Endothelial cell of umbilical vein (primary cell): ENCODE measurements around the gene KCNK13. TPM values are rescaled to one million over a fixed set of nuclear protein-coding genes. Genes with fewer than 3 reads are reported as not detected.

ENCODE experiments used
- BruUV-seq: library from RNA; stranded (reverse); fragments of 400-500 nt; replicated peaks from 2 replicates; lab custom pipeline; 2021; lab: Mats Ljungman, UMichigan
- CTCF ChIA-PET: fragments of 300-600, 350-600 bp; sonication (Branson Sonifier 250); formaldehyde crosslinking; loops from one replicate; lab custom pipeline; 2021; ENCODE audit warnings: antibody characterized with exemption, inconsistent platforms; lab: Charles Lee
- POLR2A ChIA-PET: fragments of 300-600, 350-600 bp; sonication (Branson Sonifier 250); formaldehyde crosslinking; loops from one replicate; lab custom pipeline; 2021; ENCODE audit warnings: antibody characterized with exemption, inconsistent platforms; lab: Charles Lee
- DNase-seq: peaks from one replicate; pipeline ENCODE4 v3.0.0-alpha.2; 2011; ENCODE audit warnings: low read depth, low spot score
- FAIRE-seq: peaks from 2 replicates; lab custom pipeline; 2011; peaks lifted over from hg19 to GRCh38; lab: Jason Lieb, UNC
- H2AFZ ChIP-seq: 2 replicates; pipeline ENCODE4 v1.6.0; 2012; ENCODE audit warnings: low read depth, low read length, control low read depth, inconsistent platforms
- H3K27ac ChIP-seq: 2 replicates; pipeline ENCODE4 v1.5.1; 2011; ENCODE audit warnings: low read depth, mild to moderate bottlenecking, control low read depth, low read length, moderate library complexity; ENCODE audit not compliant: insufficient read depth
- H3K27me3 ChIP-seq, 2 experiments: 2 replicates each; pipeline versions ENCODE4 v1.6.0 to v1.6.1; 2011; ENCODE audit warnings: low read length in 2 of 2, mixed read lengths in 1 of 2; ENCODE audit not compliant: control insufficient read depth in 2 of 2, insufficient read depth in 2 of 2
- H3K36me3 ChIP-seq, 2 experiments: 2 replicates in 1 of 2; 3 replicates in 1 of 2; pipeline ENCODE4 v1.5.1; 2011; ENCODE audit warnings: low read length in 2 of 2, mild to moderate bottlenecking in 1 of 2, moderate library complexity in 1 of 2; ENCODE audit not compliant: control insufficient read depth in 2 of 2, insufficient read depth in 2 of 2; ENCODE audit errors: extremely low read depth in 1 of 2
- H3K4me1 ChIP-seq: 3 replicates; pipeline ENCODE4 v1.5.1; 2011; ENCODE audit warnings: mild to moderate bottlenecking, low read length; ENCODE audit not compliant: control insufficient read depth, insufficient read depth; ENCODE audit errors: extremely low read depth
- H3K4me2 ChIP-seq: 2 replicates; pipeline ENCODE4 v1.6.1; 2011; ENCODE audit warnings: low read length, control low read depth, mixed read lengths; ENCODE audit not compliant: insufficient read depth
- H3K4me3 ChIP-seq, 3 experiments: fragments of 200-600 bp in 1 of 3; sonication (generic), shearing (Covaris generic) in 1 of 3; replicated peaks in 1 of 3; 2 replicates each; pipeline ENCODE4 v1.5.1; 2011 to 2016; ENCODE audit warnings: control low read depth in 3 of 3, low read length in 3 of 3, mild to moderate bottlenecking in 2 of 3, inconsistent platforms in 1 of 3, low read depth in 1 of 3, moderate library complexity in 1 of 3; ENCODE audit not compliant: insufficient read depth in 1 of 3
- H3K79me2 ChIP-seq: 2 replicates; pipeline ENCODE4 v1.6.0; 2012; ENCODE audit warnings: low read length, inconsistent platforms; ENCODE audit not compliant: control insufficient read depth, insufficient read depth
- H3K9ac ChIP-seq: replicated peaks from 2 replicates; pipeline ENCODE3; 2011; ENCODE audit warnings: low read length, control low read depth; ENCODE audit not compliant: insufficient read depth; ENCODE audit errors: extremely low read depth
- H3K9me1 ChIP-seq: replicated peaks from 3 replicates; pipeline ENCODE4 v1.6.0; 2011; ENCODE audit warnings: mild to moderate bottlenecking, low read length; ENCODE audit not compliant: control insufficient read depth, insufficient read depth; ENCODE audit errors: extremely low read depth
- H3K9me3 ChIP-seq: replicated peaks from 2 replicates; pipeline ENCODE4 v1.5.1; 2012; ENCODE audit warnings: low read length, inconsistent platforms; ENCODE audit not compliant: control insufficient read depth, insufficient read depth
- H4K20me1 ChIP-seq: replicated peaks from 2 replicates; pipeline ENCODE3; 2011; ENCODE audit warnings: mild to moderate bottlenecking, low read length; ENCODE audit not compliant: control insufficient read depth, insufficient read depth; ENCODE audit errors: extremely low read depth
- CTCF ChIP-seq, 2 donors: IDR thresholded peaks; 1 replicate in 1 of 2; 2 replicates in 1 of 2; pipeline ENCODE4 v1.5.1; 2011; ENCODE audit warnings: low read length in 2 of 2, mild to moderate bottlenecking in 2 of 2, moderate library complexity in 2 of 2, control low read depth in 1 of 2, inconsistent platforms in 1 of 2, low read depth in 1 of 2; ENCODE audit not compliant: insufficient read depth in 1 of 2; ENCODE audit errors: extremely low read depth in 1 of 2
- EZH2 ChIP-seq: IDR thresholded peaks from 2 replicates; pipeline ENCODE4 v1.6.1; 2012; ENCODE audit warnings: borderline replicate concordance, low read depth, mild to moderate bottlenecking, moderate library complexity, low read length, inconsistent platforms; ENCODE audit not compliant: severe bottlenecking
- FOS ChIP-seq: IDR thresholded peaks from 2 replicates; pipeline ENCODE4 v1.6.1; 2011; ENCODE audit warnings: mild to moderate bottlenecking, low read length, moderate library complexity, borderline replicate concordance; ENCODE audit not compliant: insufficient read depth
- GATA2 ChIP-seq: IDR thresholded peaks from 2 replicates; pipeline ENCODE4 v1.7.0; 2011; ENCODE audit warnings: low read depth, mild to moderate bottlenecking, moderate library complexity, mixed read lengths, low read length; ENCODE audit not compliant: insufficient read length, insufficient read depth
- JUN ChIP-seq: IDR thresholded peaks from 2 replicates; pipeline ENCODE4 v1.6.1; 2011; ENCODE audit warnings: borderline replicate concordance, low read depth; ENCODE audit not compliant: insufficient read length, insufficient read depth
- MAX ChIP-seq: IDR thresholded peaks from 2 replicates; pipeline ENCODE4 v1.6.1; 2011; ENCODE audit not compliant: insufficient read depth, insufficient read length
- MYC ChIP-seq: IDR thresholded peaks from one replicate; pipeline ENCODE4 v1.6.1; 2011; ENCODE audit warnings: mild to moderate bottlenecking, low read depth, low read length
- POLR2A ChIP-seq: IDR thresholded peaks from 2 replicates; pipeline ENCODE4 v1.6.1; 2012; ENCODE audit warnings: low read depth, mild to moderate bottlenecking, control low read depth, low read length
- POLR2AphosphoS5 ChIP-seq: IDR thresholded peaks from 2 replicates; pipeline ENCODE4 v1.6.1; 2012; ENCODE audit warnings: low read depth, mild to moderate bottlenecking, control low read depth, low read length, moderate library complexity; ENCODE audit not compliant: insufficient read depth
- dilution Hi-C: fragments of 300-500 bp; cut with MboI; formaldehyde crosslinking; loops from one replicate; pipeline ENCODE4 v1.15.0; 2019; ENCODE audit warnings: low sequenced_read_pairs; ENCODE audit not compliant: extremely low pct_ligation_motif_present
- intact Hi-C: fragments of 100-400 bp; cut with micrococcal nuclease; formaldehyde crosslinking; loops from one replicate; pipeline ENCODE4 v1.10.0; 2022
- polyA plus RNA-seq, 4 experiments: library from polyadenylated mRNA; depleted of rRNA in 3 of 4; stranded (reverse) in 3 of 4; unstranded in 1 of 4; fragments of >200 nt; gene quantifications; 2 replicates each; pipeline versions ENCODE4 v1.2.1 to v1.2.3, GENCODE V29; 2011 to 2012; ENCODE audit warnings: missing spikeins in 1 of 4
- total RNA-seq: library from RNA; stranded (reverse); gene quantifications from 2 replicates; pipeline ENCODE4 v1.2.3, GENCODE V29; 2021

The KCNK13 gene
- total and polyA plus RNA-seq, 2 donors (not counting 3 experiments of a cell fraction or from before 2014, with no cell fraction given): not detected

- Histone ChIP-seq H3K36me3 (no peaks in the 10 kb centered on the region), H4K20me1 (no peaks in the 10 kb centered on the region), H3K9ac (no peak overlapping the region), H3K9me1 (no peaks in the 10 kb centered on the region), H2AFZ (no peak overlapping the region), H3K4me2 (no peak overlapping the region), H3K27ac (no peak overlapping the region), H3K4me1 (no peaks in the 10 kb centered on the region), H3K9me3 (no peaks in the 10 kb centered on the region), H3K4me3 (no peak overlapping the region), H3K79me2 (no peaks in the 10 kb centered on the region), H3K27me3 (peaks cover 4 to 8% of the 10 kb centered on the region in 2 experiments)
- no peak for TF ChIP-seq EZH2
- no peak for TF ChIP-seq POLR2AphosphoS5
- no peak for TF ChIP-seq MAX
- no peak for TF ChIP-seq JUN
- TF ChIP-seq POLR2A: no peak
- no peak for TF ChIP-seq CTCF (IDR thresholded peaks at IDR 0.05; ENCODE audit: extremely low read depth in 1 of 2, insufficient read depth in 1 of 2, low read depth in 1 of 2, low read length in 2 of 2)
- no peak for TF ChIP-seq FOS
- no peak for TF ChIP-seq GATA2
- TF ChIP-seq MYC: no peak
- no peak for DNase-seq
- BruUV-seq: no TSS peak
- intact Hi-C loops (no loop called here), dilution Hi-C loops (no loop called here)
- CTCF ChIA-PET: no interaction called here
- POLR2A ChIA-PET: no interaction called here
- FAIRE-seq: no peak
Measured at GRCh38 chr14:90161129-90161528, 99.3 kb downstream of the KCNK13 start.
